ENCODE results near the gene KNCN. TPM values are rescaled to one million over a fixed set of nuclear protein-coding genes. Genes with fewer than 3 reads are reported as not detected.

The KNCN gene
- total RNA-seq, 1 donor from 2014 or later = not detected

DNA sequence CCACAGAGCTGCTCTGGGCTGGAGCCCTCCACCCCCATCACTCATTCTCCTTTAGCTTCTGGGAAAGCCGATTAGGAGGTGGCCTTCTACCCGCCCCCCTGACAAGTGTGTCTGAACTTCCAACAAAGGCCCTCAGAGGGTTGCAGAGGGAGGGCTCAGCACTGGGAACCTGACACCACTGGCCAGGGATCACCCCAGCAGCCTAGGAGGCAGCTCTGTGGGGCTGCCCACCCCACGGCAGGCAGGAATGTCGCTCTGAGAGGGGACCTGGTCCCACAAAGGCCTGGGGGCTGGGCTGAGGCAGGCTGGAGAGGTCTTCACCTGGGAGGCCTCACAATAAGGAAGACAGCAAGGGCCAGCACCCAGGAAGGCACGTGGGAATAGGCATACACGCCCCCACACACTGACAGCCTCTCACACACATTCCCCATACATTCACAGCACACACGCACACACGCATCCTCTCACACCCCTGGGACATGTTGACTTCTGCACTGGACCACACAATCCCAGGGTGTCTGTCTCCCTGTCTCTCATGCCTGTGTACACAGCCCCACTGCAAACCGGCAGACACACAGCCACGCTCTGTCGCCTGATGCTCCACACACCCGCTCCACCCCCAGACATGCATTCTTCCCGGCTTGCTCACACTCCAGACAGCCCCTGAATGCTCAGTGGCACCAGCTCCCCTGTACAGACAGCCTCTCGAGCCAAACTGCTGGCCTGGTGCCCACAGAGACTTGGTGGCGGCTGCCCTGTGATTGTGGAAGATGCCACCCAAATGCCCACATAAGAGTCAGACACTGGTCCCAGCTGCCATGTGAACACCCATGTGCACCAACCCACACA is 31.2 kb downstream of the KNCN start:
- intact Hi-C loops (cut with micrococcal nuclease) = no loop called here
- H3K27ac Mint-ChIP-seq = no peak overlapping the region

DNA sequence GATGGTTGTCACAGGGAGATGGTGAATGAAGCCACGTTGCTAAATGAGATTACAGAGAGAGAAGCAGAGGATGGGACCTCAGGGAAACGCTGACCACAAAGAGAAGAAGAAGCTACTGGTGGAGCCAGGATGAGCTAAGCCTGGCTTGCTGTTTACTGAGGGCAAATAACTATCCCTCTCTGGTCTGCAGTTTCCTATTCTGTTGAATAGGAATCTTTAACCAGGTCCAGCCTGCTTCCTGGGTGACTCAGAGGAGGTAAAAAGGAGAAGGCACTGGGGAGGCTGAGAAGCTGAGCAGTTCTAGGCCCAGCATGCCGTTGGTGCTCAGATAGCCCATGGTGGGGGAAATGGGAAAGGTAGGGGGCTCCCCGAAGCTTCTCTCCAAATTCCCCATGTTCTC is 32.2 kb downstream of the KNCN start:
- H3K4me1 Mint-ChIP-seq = peaks cover 12% of the 10 kb centered on the region
- H3K27me3 Mint-ChIP-seq = peaks cover 35% of the 10 kb centered on the region
- intact Hi-C loops (cut with micrococcal nuclease) = no loop called here
- no peak for DNase-seq
- H3K9me3 Mint-ChIP-seq = no peaks in the 10 kb centered on the region
- H3K36me3 Mint-ChIP-seq (ENCODE audit: low read depth) = no peaks in the 10 kb centered on the region
- no peak overlapping the region for H3K4me3 Mint-ChIP-seq
- no peak overlapping the region for H3K27ac Mint-ChIP-seq

More for the DNA sequence above, 31.2 kb downstream of the KNCN start:
- DNase-seq = no peak
- Mint-ChIP-seq H3K4me3 (no peak overlapping the region), H3K27me3 (peaks cover 29% of the 10 kb centered on the region), H3K36me3 (ENCODE audit: low read depth) (no peaks in the 10 kb centered on the region), H3K4me1 (peaks cover 12% of the 10 kb centered on the region), H3K9me3 (no peaks in the 10 kb centered on the region)

DNA sequence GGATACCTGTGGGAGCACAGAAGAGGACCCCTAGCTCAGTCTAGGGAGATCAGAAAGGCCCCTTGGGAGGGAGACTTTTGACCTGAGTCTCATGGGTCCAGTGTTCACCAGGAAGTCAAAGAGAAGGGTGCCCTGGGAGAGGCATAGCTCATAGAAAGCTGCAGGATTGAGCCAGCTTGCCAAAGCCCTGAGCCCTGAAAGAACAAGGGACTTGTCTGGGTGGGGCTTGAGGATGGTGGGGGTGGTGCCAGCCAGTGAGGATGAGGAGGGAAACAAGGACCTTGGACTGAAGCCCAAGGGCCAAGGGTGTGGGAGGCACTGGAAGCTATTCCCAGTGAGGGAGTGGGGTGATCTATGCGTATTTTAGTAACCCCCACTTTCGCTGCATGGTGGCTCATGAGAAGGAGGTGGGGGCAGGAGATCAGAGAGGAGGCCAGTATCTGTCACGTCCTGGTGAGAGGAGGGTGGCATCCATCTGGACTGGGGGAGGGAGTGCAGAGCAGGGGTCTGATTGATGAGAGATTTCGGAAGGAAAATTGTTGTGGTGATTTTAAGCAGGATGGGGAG is 33.4 kb downstream of the KNCN start:
- no peaks in the 10 kb centered on the region for H3K36me3 Mint-ChIP-seq (ENCODE audit: low read depth)
- H3K27ac Mint-ChIP-seq = no peak overlapping the region
- H3K4me3 Mint-ChIP-seq = no peak overlapping the region
- intact Hi-C loops (cut with micrococcal nuclease) = no loop called here
- no peak for DNase-seq
- H3K4me1 Mint-ChIP-seq = peaks cover 13% of the 10 kb centered on the region
- H3K9me3 Mint-ChIP-seq = no peaks in the 10 kb centered on the region
- peaks cover 40% of the 10 kb centered on the region for H3K27me3 Mint-ChIP-seq

DNA sequence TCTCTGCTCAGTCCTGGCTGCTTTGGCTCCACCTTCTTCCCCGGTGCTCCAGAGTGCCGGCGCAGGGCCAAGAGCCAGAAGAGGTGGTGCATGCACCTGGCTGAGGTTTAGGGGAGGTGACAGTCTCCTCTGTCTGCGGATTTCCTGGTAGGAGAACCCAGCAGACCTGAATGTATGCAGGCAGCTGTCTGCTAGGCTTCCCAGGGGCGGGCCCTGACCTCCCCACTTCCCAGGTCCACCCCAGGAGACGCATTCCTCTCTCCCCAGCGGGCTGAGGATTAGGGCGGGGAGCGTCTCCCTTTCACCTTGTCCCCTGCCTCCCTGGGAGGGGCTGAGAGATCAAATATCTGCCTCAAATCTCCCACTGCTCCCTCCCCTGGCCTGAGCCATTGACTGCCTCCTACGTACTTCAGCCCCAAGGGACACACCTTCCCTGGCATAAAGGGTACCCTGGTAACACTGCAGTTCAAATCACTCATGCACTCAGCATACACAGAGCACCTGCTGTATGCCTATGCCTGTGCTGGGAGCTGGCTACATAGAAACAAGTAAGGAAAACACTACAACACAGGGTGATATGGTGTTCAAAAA is 34.3 kb downstream of the KNCN start:
- H3K4me1 Mint-ChIP-seq = peaks cover 9% of the 10 kb centered on the region
- intact Hi-C loops (cut with micrococcal nuclease) = no loop called here
- H3K36me3 Mint-ChIP-seq (ENCODE audit: low read depth) = no peaks in the 10 kb centered on the region
- no peak overlapping the region for H3K4me3 Mint-ChIP-seq
- H3K9me3 Mint-ChIP-seq = no peaks in the 10 kb centered on the region
- peaks cover 42% of the 10 kb centered on the region for H3K27me3 Mint-ChIP-seq
- no peak overlapping the region for H3K27ac Mint-ChIP-seq
- no peak for DNase-seq

DNA sequence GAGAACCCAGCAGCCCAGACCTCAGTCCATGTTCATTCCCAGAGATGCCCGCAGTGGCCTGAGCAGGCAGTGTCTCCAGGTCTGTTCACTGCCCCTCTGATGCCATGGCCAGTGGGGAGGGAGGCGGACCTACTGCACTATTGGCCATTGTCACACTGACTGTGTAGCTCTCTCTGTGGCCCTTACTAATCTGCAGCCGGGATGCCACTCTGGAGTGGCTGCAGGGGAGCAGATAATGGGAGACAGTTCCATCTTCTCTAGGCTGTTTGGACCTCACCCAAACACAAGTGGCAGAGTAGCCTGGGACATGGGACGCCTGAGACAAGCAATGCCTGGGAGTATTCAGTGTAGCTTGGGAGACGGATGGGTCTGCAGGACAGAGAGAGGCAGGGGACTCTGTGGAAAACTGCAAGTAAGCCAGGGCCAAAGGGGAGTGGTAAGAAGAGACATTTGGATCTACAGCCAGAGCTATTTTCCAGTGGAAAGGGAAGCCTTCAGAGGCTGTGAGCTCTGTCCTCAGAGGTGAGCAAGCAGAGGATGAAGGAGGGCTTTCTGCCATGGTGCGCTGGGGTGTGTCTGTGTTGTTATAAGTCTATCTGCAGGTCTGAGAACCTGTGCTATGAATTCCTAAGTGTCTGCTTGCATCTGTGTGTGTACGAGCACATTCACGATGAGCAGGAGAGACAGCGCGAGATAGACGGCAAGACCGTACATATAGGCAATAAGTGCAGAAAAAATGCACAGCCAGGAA is 35.1 kb downstream of the KNCN start:
- Mint-ChIP-seq H3K27ac (no peak overlapping the region), H3K36me3 (ENCODE audit: low read depth) (no peaks in the 10 kb centered on the region), H3K9me3 (no peaks in the 10 kb centered on the region), H3K27me3 (peaks cover 42% of the 10 kb centered on the region), H3K4me1 (peaks cover 4% of the 10 kb centered on the region), H3K4me3 (no peak overlapping the region)
- intact Hi-C loops (cut with micrococcal nuclease) = no loop called here
- DNase-seq = no peak

DNA sequence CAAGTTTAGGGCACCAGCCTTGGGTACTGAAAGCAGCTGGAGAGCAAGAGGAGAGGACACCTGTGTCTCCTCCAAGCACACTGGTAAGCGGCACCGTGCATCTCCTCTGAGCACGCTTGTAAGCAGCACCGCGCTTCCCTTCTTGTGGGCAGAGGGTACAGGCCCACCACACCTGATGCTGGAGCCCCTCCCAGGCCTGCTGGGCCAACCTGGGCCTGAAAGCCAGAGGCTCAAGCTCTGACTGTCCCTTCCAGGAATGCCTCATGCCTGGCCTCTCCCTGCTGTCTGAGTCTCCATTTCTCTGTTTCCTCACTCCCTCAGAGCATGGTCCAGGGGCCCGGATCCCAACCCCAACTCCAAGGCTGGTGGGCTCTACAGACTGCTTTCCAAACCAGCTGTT is 35.9 kb downstream of the KNCN start:
- peaks cover 42% of the 10 kb centered on the region for H3K27me3 Mint-ChIP-seq

DNA sequence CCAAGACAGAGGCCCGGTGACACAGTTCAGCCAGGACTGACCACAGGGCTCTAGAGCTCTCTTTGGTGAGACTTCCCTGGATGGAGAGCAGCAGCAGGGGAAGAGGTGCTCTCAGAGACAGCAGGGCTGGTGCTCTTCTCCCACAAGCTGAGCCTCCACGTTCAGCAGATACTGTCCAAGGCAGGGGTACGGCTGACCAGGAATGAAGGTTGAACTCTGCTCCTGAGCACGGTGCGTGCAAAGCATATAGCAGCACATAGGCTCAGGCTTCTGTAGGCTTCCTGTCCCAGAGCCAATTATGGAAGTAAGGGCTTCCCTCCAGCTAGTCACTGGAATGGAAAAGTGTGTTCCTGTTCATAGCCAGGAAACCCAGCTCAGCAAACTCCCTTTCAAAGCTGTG is 37.9 kb downstream of the KNCN start:
- Mint-ChIP-seq H3K36me3 (ENCODE audit: low read depth) (no peaks in the 10 kb centered on the region), H3K4me1 (peaks cover 4% of the 10 kb centered on the region), H3K27ac (no peak overlapping the region), H3K4me3 (no peak overlapping the region), H3K27me3 (peaks cover 38% of the 10 kb centered on the region), H3K9me3 (no peaks in the 10 kb centered on the region)
- intact Hi-C loops (cut with micrococcal nuclease) = no loop called here
- no peak for DNase-seq

More for the DNA sequence above, 35.9 kb downstream of the KNCN start:
- no peaks in the 10 kb centered on the region for H3K9me3 Mint-ChIP-seq
- intact Hi-C loops (cut with micrococcal nuclease) = no loop called here
- no peak for DNase-seq
- peaks cover 4% of the 10 kb centered on the region for H3K4me1 Mint-ChIP-seq
- H3K4me3 Mint-ChIP-seq = no peak overlapping the region
- no peaks in the 10 kb centered on the region for H3K36me3 Mint-ChIP-seq (ENCODE audit: low read depth)
- H3K27ac Mint-ChIP-seq = no peak overlapping the region

DNA sequence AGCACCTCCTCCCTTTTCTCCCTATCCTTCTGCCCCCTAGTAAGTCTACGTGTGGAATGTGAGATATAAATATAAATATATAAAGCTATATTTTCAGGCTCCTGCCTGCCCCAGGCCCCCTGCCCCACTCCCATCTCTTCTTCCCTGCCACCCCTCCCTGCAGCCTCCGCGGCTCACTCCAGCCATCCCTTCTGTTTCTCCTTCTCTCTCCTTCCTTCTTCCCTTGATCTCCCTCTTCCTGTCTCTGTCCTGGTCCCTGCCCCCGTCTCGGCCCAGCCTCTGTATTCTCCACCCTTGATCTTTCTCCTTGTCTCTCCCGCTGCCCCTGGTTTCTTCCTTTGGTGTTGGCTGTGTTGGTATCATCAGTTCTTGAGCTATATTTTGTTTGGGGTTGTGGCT is 38.7 kb downstream of the KNCN start:
- Mint-ChIP-seq H3K9me3 (no peaks in the 10 kb centered on the region), H3K27ac (no peak overlapping the region), H3K4me3 (no peak overlapping the region), H3K4me1 (peaks cover 4% of the 10 kb centered on the region), H3K36me3 (ENCODE audit: low read depth) (no peaks in the 10 kb centered on the region), H3K27me3 (peaks cover 31% of the 10 kb centered on the region)
- DNase-seq = no peak
- intact Hi-C loops (cut with micrococcal nuclease) = no loop called here

DNA sequence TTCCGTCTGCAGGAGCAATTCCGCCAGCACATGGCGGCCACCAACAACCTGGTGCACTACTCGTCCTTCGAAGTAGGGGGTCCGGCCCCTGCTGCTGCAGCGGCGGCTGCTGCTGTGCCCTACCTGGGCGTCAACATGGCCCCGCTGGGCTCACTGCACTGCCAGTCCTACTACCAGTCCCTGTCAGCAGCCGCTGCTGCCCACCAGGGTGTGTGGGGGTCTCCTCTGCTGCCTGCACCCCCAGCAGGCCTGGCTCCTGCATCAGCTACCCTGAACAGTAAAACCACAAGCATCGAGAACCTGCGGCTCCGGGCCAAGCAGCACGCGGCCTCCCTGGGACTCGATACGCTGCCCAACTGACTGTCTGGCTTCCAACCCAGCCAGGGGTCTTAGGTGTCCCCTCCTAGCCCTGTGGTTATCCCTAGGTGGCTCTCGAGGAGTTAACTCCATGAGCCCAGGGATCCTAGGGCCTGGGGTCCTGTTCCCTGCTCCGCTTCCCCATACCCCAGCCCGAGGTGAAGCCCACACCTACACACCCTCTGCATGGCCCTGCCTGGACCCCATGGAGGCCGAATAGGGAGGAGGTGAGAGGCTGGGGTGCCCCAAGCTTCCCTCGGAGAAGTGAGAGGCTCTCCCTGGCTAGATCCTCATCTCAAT is 39.2 kb downstream of the KNCN start:
- Mint-ChIP-seq H3K4me1 (peaks cover 4% of the 10 kb centered on the region), H3K36me3 (ENCODE audit: low read depth) (no peaks in the 10 kb centered on the region), H3K9me3 (no peaks in the 10 kb centered on the region), H3K4me3 (no peak overlapping the region), H3K27ac (no peak overlapping the region), H3K27me3 (peaks cover 29% of the 10 kb centered on the region)
- DNase-seq = no peak
- intact Hi-C loops (cut with micrococcal nuclease) = no loop called here

DNA sequence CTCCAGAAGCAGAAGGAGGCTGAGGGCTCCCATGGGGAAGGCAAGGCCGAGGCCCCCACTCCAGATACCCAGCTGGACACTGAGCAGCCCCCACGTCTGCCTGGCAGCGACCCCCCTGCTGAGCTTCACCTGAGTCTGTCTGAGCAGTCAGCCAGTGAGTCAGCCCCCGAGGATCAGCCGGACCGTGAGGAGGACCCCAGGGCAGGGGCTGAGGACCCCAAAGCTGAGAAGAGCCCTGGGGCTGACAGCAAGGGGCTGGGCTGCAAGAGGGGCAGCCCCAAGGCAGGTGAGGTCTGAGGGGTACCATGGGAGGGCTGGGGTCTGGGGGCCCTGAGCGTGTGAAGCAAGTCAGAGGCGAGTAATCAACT is 40.5 kb downstream of the KNCN start:
- no peak for DNase-seq
- H3K27me3 Mint-ChIP-seq = peaks cover 23% of the 10 kb centered on the region
- no peaks in the 10 kb centered on the region for H3K9me3 Mint-ChIP-seq
- no peak overlapping the region for H3K4me3 Mint-ChIP-seq
- no peak overlapping the region for H3K27ac Mint-ChIP-seq
- intact Hi-C loops (cut with micrococcal nuclease) = no loop called here
- no peaks in the 10 kb centered on the region for H3K36me3 Mint-ChIP-seq (ENCODE audit: low read depth)
- H3K4me1 Mint-ChIP-seq = peaks cover 4% of the 10 kb centered on the region

DNA sequence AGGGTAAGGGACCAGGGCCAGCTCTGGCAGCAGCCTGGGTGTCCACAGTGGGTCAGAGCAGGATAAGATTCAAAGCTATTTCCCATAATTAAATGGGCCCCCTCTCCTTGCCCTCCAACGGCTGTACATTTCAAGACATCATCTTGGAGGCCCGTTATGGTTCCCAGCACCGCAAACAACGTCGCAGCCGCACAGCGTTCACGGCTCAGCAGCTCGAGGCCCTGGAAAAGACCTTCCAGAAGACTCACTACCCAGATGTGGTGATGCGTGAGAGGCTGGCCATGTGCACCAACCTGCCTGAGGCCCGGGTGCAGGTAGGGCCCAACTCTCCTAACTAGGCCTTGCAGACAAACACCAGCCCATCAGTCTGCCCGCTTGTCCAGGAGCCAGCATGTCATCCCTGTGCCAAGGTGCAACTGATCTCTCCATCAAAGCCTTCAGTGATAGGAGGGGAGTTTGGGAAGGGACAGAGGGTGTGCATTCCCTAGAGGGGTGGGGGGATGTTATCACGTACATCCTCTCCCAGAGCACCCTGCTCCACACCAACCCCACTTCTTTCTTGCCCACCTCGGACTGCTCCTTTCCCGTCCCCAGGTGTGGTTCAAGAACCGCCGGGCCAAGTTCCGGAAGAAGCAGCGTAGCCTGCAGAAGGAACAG is 41.0 kb downstream of the KNCN start:
- no peak overlapping the region for H3K4me3 Mint-ChIP-seq
- peaks cover 4% of the 10 kb centered on the region for H3K4me1 Mint-ChIP-seq
- no peaks in the 10 kb centered on the region for H3K9me3 Mint-ChIP-seq
- no peak for DNase-seq
- peaks cover 20% of the 10 kb centered on the region for H3K27me3 Mint-ChIP-seq
- no peaks in the 10 kb centered on the region for H3K36me3 Mint-ChIP-seq (ENCODE audit: low read depth)
- intact Hi-C loops (cut with micrococcal nuclease) = no loop called here
- no peak overlapping the region for H3K27ac Mint-ChIP-seq

DNA sequence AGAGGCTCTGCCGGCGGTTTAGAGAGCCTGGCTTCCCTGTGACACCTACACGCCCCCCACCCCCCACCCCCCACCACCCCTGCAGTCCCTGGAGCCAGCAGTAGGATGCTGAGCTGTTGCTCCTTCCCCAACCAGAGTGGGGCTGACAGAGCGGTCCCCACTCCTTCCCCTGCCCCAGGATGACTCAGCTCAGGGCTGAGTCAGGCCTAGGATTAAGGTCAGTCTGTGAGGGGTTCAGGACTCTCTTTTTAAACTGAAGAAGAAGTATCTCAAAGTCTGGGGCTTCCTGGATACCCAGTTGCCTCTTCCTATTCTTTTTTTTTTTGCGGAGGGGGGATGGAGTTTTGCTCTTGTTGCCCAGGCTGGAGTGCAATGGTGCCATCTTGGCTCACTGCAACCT is 42.7 kb downstream of the KNCN start:
- DNase-seq = no peak
- Mint-ChIP-seq H3K27ac (no peak overlapping the region), H3K27me3 (peaks cover 14% of the 10 kb centered on the region), H3K4me3 (no peak overlapping the region), H3K9me3 (no peaks in the 10 kb centered on the region), H3K36me3 (ENCODE audit: low read depth) (no peaks in the 10 kb centered on the region), H3K4me1 (peaks cover 4% of the 10 kb centered on the region)
- intact Hi-C loops (cut with micrococcal nuclease) = no loop called here

DNA sequence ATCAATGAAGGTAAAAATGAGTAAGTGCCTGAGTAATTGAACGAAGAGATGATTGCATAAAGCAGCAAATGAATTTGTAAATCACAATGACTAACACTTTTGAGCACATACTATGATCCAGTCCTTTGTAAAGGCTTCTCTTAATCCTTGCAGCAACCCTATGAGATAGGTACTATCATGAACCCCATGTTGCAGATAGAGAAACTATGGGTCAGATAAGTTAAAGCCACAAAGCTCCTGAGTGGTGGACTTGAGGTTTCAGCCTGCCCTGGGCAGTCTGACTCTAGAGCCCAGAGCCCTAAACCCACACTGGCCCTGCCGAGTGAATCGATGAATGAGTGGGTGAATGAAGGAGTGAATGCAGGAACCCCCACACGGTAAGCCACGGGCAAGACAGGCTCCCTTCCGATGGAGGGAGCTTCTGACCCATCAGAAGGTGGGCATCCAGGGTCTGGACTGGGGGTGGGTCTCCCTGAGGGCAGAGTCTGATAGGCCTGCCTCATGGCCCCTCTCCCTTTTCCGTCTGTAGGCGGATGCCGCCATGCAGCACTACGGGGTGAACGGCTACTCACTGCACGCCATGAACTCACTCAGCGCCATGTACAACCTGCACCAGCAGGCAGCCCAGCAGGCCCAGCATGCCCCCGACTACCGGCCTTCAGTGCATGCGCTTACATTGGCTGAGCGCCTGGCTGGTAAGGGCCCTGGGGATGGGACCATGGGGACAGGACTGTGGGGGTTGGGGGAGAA is 44.8 kb downstream of the KNCN start:
- Mint-ChIP-seq H3K9me3 (no peaks in the 10 kb centered on the region), H3K4me3 (no peak overlapping the region), H3K27ac (no peak overlapping the region), H3K4me1 (no peaks in the 10 kb centered on the region), H3K27me3 (peaks cover 23% of the 10 kb centered on the region), H3K36me3 (ENCODE audit: low read depth) (no peaks in the 10 kb centered on the region)
- no peak for DNase-seq
- intact Hi-C loops (cut with micrococcal nuclease) = no loop called here

All from activated CD4-positive, alpha-beta T cell treated with anti-CD3 and anti-CD28 coated beads, Interleukin-2, amount 10 ng/mL, durations not matched to agents 24 days and 14 days (primary cell).